Stimulated activated naive B cell treated with anti-CD40 and anti-IgM and Interleukin-4, amounts not matched to agents 10 μg/mL and 1 μg/mL and 100 μg/mL, for 72 hours (primary cell): Measurements from ENCODE around the gene MRPL2.

Source experiments
- ATAC-seq, 2 donors: fragments of 150-1000 bp; cut with Tn5 transposase; replicated peaks; 2 replicates each; pipeline ENCODE4 v1.10.0; 2021; ENCODE audit warnings: moderate library complexity in 1 of 2
- DNase-seq: peaks from one replicate; pipeline ENCODE4 v3.0.0; 2021
- H3K27ac Mint-ChIP-seq: one replicate; pipeline ENCODE4 v1.8.0; 2022; ENCODE audit warnings: mild to moderate bottlenecking, mixed read lengths
- H3K27me3 Mint-ChIP-seq, 2 donors: one replicate each; pipeline ENCODE4 v1.8.0; 2022; ENCODE audit warnings: mixed read lengths in 2 of 2
- H3K36me3 Mint-ChIP-seq, 2 donors: one replicate each; pipeline ENCODE4 v1.8.0; 2022; ENCODE audit warnings: mixed read lengths in 2 of 2, mild to moderate bottlenecking in 1 of 2
- H3K4me1 Mint-ChIP-seq, 2 donors: one replicate each; pipeline ENCODE4 v1.8.0; 2022; ENCODE audit warnings: mixed read lengths in 2 of 2, mild to moderate bottlenecking in 1 of 2
- H3K4me3 Mint-ChIP-seq, 2 donors: one replicate each; pipeline ENCODE4 v1.8.0; 2022; ENCODE audit warnings: mild to moderate bottlenecking in 2 of 2, mixed read lengths in 2 of 2, moderate library complexity in 1 of 2
- H3K9me3 Mint-ChIP-seq, 2 donors: one replicate each; pipeline ENCODE4 v1.8.0; 2022; ENCODE audit warnings: mixed read lengths in 2 of 2, mild to moderate bottlenecking in 1 of 2

Gene MRPL2

DNA sequence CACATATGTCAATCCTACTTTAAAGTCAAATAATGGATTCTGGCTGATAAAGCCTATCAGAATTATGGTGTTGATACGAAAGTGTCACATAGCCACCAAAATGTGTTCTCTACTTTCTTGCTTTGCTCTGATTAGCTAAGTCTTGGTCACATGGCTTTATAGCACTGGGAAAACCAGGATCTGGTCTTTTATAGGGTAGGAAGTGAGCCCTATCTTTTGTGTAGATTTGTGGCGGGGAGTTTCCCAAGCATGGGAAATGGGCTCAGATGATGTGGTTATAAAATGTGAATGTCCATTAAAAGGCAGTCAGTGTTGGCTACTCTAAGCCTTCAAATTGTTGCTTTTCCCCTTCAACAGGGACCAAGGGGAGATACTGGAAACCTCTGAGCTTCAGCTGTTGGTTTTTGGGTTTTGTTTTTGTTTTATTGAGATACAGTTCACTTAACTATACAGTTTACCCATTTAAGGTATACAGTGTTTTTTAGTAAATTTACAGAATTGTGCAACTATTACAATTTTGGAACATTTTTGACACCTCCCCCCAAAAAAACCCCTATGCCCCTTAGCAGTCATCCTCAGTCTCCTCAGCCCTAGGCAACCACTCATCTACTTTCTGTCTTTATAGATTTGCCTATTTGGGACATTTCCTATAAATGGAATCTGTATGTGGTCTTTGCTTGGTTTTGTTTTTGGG, 25.6 kb downstream of the MRPL2 start:
- Mint-ChIP-seq H3K27me3 (no peaks in the 10 kb centered on the region), H3K36me3 (peaks cover 34 to 68% of the 10 kb centered on the region in 2 donors), H3K4me1 (peaks cover 4 to 6% of the 10 kb centered on the region in 2 donors), H3K9me3 (no peaks in the 10 kb centered on the region), H3K4me3 (no peak overlapping the region), H3K27ac (peak overlapping the region; percentile 21)
- no peak for DNase-seq
- no peak for ATAC-seq

DNA sequence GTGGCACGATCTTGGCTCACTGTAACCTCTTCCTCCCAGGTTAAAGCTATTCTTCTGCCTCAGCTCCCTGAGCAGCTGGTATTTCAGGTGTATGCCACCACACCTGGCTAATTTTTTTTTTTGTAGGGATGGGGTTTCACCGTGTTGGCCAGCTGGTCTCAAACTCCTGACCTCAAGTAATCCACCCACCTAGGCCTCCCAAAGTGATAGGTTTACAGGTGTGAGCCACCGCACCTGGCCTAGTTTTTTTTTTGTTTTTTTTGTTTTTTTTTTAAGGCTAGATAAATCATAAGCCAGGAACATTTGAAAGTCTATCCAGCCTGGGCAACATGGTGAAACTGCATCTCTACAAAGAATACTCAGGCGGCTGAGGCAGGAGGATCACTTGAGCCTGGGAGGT, 26.9 kb downstream of the MRPL2 start:
- no peak for DNase-seq
- Mint-ChIP-seq H3K27ac (no peak overlapping the region), H3K4me3 (no peak overlapping the region), H3K36me3 (peaks cover 36 to 64% of the 10 kb centered on the region in 2 donors), H3K4me1 (peaks cover 6% of the 10 kb centered on the region in 2 donors), H3K9me3 (no peaks in the 10 kb centered on the region), H3K27me3 (no peaks in the 10 kb centered on the region)
- no peak for ATAC-seq

DNA sequence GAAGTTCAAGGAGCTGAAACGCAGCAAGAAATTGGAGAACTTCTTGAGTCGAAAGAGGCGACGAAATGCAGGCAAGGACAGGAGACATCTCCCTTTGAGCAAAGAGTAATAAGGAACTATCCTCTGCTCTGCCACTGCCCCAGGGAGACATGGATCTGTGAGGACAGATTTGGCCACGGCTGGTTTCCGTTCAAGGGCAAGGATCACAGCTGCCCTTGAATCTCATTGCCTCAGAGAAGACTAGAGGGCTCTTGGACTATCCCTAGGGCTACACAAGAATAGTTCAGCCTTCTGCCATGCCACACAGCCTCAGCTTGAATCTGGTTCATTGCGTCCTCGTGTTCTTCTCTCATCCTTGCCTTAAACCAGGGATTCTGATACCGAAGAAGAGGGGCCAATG, 30.1 kb downstream of the MRPL2 start:
- Mint-ChIP-seq H3K4me3 (no peak overlapping the region), H3K4me1 (peaks cover 12 to 14% of the 10 kb centered on the region in 2 donors), H3K27me3 (no peaks in the 10 kb centered on the region), H3K9me3 (no peaks in the 10 kb centered on the region), H3K36me3 (peaks cover 39 to 66% of the 10 kb centered on the region in 2 donors), H3K27ac (no peak overlapping the region)
- no peak for DNase-seq
- no peak for ATAC-seq

DNA sequence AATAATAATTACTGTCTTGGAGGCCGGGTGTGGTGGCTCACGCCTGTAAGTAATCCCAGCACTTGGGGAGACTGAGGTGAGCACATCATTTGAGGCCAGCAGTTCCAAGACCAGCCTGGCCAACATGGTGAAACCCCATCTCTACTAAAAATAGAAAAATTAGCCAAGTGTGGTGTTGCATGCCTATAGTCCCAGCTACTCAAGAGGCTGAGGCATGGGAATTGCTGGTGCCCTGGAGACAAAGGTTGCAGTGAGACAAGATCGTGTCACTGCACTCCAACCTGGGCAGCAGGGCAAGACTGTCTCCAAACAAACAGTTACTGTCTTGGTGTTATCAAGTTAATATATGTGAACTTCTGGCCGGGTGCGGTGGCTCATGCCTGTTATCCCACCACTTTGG, 32.9 kb downstream of the MRPL2 start:
- peaks cover 9 to 15% of the 10 kb centered on the region in 2 donors for H3K4me1 Mint-ChIP-seq
- H3K27ac Mint-ChIP-seq, result no peak overlapping the region
- no peak overlapping the region for H3K4me3 Mint-ChIP-seq
- H3K27me3 Mint-ChIP-seq, result no peaks in the 10 kb centered on the region
- DNase-seq, result no peak
- no peaks in the 10 kb centered on the region for H3K9me3 Mint-ChIP-seq
- H3K36me3 Mint-ChIP-seq, result peaks cover 37 to 51% of the 10 kb centered on the region in 2 donors
- no peak for ATAC-seq

DNA sequence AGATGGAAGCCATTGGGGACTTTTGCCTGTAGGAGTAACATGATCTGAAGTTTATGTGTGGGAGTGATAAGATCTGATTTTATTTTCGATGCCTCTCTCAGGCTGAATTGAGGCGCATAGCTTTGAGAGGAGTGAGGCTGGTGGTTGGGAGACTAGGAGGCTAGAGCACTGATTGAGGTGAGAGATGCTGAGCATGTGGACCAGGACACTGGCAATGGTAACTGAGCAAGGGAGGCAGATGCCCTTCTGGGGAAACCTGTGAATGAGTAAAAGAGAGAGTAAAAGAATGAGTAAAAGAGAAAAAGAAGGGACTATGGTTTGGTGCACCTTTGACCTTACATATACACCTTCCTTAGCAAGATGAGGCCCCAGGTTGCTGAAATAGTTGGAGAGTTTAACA, 34.8 kb downstream of the MRPL2 start:
- no peak overlapping the region for H3K27ac Mint-ChIP-seq
- H3K4me3 Mint-ChIP-seq, result no peak overlapping the region
- no peak for ATAC-seq
- H3K4me1 Mint-ChIP-seq, result peaks cover 21 to 22% of the 10 kb centered on the region in 2 donors
- no peaks in the 10 kb centered on the region for H3K27me3 Mint-ChIP-seq
- H3K9me3 Mint-ChIP-seq, result no peaks in the 10 kb centered on the region
- peaks cover 30 to 49% of the 10 kb centered on the region in 2 donors for H3K36me3 Mint-ChIP-seq
- no peak for DNase-seq

DNA sequence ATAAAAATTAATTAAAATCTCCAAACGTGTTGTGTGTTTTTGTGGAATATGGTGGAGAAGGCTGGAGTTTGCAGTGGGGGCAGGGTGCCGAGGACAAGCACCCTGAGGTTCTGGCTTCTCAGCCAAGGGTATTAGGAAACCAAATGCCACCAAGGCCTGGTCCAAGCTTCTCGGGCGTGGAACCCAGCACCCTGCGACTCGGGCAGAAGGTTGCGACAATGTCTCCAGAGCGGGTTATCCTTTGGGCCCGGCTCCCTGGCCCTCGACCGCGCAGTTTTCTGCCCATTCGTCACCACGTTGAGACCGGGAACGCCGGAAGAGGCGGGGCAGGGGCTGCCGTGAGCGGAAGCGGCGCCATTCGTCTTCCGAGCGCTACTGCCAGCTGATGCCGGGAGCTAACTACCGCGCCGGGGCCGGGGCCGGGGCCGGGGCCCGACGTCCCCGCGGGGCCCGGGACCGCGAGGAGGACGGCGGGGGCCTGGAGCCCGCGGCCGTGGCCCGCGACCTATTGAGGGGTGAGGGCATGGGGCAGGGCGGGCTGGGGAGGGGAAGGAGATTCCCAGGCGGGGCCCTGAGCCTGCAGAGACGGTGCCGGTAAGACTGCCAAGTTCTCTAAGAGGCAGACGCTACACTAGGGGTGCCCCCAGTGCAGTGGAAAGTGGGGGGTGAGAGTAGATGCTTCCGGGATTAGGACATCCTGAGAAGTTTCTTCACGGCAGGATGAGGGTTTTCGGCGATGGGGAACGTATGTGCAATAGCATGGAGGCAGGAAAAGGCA, 37.8 kb downstream of the MRPL2 start, which contains the start of gene RRP36:
TSS of gene RRP36 (plus strand) at position 354 of the 778 bp plus-strand sequence. CDS start at position 386, 32 bp downstream.
- H3K4me3 Mint-ChIP-seq, result peak within 1 kb of the TSS; percentile 97 to 99
- H3K36me3 Mint-ChIP-seq, result peaks cover 34 to 52% of the 10 kb centered on the region in 2 donors
- H3K27me3 Mint-ChIP-seq, result no peaks in the 10 kb centered on the region
- DNase-seq (peak; percentile 52), ATAC-seq (peak; percentile 94 to 95)
- H3K4me1 Mint-ChIP-seq, result peaks cover 23 to 36% of the 10 kb centered on the region in 2 donors
- peak within 1 kb of the TSS; percentile 97 for H3K27ac Mint-ChIP-seq
- no peaks in the 10 kb centered on the region for H3K9me3 Mint-ChIP-seq

DNA sequence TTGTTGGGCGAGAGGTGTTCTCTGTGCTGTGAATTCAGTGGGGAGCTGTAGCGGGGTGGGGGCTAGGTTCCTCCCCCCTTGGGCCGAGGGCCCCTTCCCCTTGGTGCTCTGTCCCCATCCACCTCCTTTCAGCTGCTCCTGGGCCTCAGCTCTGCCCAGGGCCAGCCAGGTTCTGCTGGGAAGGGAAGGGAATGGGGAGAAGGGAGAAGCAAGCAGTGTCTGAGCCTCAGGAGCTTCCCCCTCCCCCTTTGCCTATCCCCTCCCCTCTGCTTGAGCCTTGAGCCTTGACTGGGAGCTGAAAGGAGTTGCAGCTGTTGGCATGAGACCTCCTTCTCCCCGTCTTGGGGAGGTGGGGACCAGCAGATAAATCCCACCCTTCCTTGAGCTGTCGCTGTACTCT, 38.4 kb downstream of the MRPL2 start:
- H3K27ac Mint-ChIP-seq, result peak overlapping the region; percentile 85
- peaks cover 27 to 42% of the 10 kb centered on the region in 2 donors for H3K4me1 Mint-ChIP-seq
- ATAC-seq, result no peak
- peaks cover 31 to 52% of the 10 kb centered on the region in 2 donors for H3K36me3 Mint-ChIP-seq
- H3K27me3 Mint-ChIP-seq, result no peaks in the 10 kb centered on the region
- DNase-seq, result no peak
- peak overlapping the region; percentile 84 to 97 for H3K4me3 Mint-ChIP-seq
- no peaks in the 10 kb centered on the region for H3K9me3 Mint-ChIP-seq

DNA sequence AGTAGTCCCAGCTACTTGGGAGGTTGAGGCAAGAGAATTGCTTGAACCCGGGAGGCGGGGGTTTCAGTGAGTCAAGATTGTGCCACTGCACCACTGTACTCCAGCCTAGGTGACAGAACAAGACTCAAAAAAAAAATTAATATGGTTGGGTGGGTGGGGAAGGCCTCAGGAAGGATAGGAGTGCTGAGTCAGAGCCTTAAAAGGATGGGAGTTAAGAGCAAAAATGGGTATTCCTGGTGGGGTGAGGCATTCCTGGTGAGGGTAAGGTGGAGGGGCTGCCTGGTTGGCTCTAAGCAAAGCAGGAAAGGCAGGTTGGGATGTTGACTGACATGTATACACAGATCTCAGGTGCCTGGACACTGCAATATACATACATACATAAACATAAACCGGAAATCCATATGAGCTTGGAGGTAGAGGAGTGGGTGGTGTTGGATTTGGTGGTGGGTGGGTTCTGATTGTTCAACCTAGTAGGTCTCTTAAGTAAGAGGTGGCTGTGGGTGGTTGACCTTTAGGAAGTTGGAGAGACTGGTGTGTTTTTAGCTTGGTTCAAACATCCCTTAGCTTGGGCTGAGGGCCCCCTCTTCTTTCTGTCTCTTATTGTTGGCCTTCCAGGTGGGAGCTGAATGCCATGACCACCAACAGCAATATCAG, 39.1 kb downstream of the MRPL2 start:
- peak overlapping the region; percentile 44 to 97 for H3K4me3 Mint-ChIP-seq
- no peak overlapping the region for H3K27ac Mint-ChIP-seq
- ATAC-seq, result no peak
- no peaks in the 10 kb centered on the region for H3K27me3 Mint-ChIP-seq
- peaks cover 27 to 43% of the 10 kb centered on the region in 2 donors for H3K4me1 Mint-ChIP-seq
- DNase-seq, result no peak
- H3K36me3 Mint-ChIP-seq, result peaks cover 29 to 51% of the 10 kb centered on the region in 2 donors
- no peaks in the 10 kb centered on the region for H3K9me3 Mint-ChIP-seq

DNA sequence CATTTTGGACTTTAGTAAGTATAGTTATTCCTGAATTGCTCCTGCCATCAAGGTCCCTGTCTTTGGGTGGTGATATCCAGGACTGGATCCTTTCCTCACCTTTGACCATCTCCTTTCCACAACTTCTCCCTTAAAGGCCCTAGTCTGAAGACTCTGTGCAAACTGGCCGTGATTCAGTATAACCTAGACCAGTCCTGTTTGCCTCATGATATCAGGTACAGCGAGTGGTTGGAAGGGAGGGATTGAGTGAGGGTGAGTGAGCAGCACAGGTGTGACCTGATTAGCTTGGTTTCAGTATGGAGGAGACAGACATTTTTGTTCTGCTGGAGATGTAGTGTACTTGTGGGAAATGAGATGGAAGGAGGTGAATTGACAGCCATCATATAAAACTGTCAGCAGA, 40.1 kb downstream of the MRPL2 start:
- no peaks in the 10 kb centered on the region for H3K9me3 Mint-ChIP-seq
- no peaks in the 10 kb centered on the region for H3K27me3 Mint-ChIP-seq
- peaks cover 23 to 45% of the 10 kb centered on the region in 2 donors for H3K36me3 Mint-ChIP-seq
- no peak overlapping the region for H3K4me3 Mint-ChIP-seq
- no peak for ATAC-seq
- H3K27ac Mint-ChIP-seq, result no peak overlapping the region
- peaks cover 26 to 46% of the 10 kb centered on the region in 2 donors for H3K4me1 Mint-ChIP-seq
- no peak for DNase-seq

DNA sequence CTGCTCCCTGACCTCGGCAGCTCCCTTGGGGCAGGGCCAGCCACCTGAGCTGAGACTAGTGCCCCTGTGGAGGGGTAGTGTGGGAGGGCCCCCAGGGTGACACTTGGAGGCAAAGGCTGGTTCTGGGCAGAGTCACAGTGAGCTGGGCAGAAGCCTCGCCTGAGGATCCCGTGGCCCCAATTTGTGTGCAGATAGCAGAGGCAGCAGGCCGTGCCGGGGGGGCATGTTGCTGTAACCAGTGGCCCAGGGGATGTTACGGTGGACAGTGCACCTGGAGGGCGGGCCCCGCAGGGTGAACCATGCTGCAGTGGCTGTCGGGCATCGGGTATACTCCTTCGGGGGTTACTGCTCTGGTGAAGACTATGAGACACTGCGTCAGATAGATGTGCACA, 42.3 kb downstream of the MRPL2 start:
- DNase-seq (no peak), ATAC-seq (no peak)
- Mint-ChIP-seq H3K36me3 (peaks cover 27 to 54% of the 10 kb centered on the region in 2 donors), H3K27me3 (no peaks in the 10 kb centered on the region), H3K4me3 (no peak overlapping the region), H3K27ac (peak overlapping the region; percentile 22), H3K9me3 (no peaks in the 10 kb centered on the region), H3K4me1 (peaks cover 38 to 65% of the 10 kb centered on the region in 2 donors)

DNA sequence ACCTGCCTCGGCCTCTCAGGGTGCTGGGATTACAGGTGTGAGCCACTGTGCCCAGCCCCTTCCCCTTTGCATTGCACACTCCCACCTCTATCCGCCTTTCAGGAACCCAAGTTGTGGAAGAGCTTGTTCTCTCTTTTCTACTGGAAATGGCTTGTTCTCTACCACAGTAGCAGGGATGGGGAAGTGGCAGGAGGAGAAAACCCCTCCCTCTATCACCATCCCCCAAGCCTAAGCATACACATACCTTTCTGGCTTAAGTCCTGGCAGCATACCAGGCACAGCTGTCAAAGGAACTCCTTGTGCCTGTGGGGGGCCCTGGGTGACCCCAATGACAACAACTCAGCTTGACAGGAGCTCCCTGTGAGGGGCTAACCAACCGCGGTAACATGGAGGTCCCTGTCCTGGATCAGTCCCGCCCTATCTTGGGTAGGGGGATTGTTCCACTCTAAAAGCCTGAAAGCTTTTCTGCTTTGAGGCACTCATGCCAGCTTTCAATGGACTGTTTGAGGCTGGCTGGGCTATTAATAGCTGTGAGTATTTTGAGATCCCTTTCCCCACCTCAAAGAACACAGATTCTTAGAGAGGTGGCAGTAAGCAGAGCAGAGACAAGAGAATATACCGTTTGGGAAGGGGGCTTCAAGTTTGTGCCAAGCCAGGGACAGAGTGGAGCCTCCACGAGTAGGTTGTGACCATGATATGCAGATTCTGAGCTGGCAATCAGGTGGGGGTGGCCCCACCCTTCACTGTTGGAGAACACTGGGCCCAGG, 42.9 kb downstream of the MRPL2 start:
- peak overlapping the region; percentile 57 for H3K27ac Mint-ChIP-seq
- peaks cover 43 to 71% of the 10 kb centered on the region in 2 donors for H3K4me1 Mint-ChIP-seq
- ATAC-seq (no peak), DNase-seq (no peak)
- no peaks in the 10 kb centered on the region for H3K9me3 Mint-ChIP-seq
- peaks cover 28 to 55% of the 10 kb centered on the region in 2 donors for H3K36me3 Mint-ChIP-seq
- H3K27me3 Mint-ChIP-seq, result no peaks in the 10 kb centered on the region
- H3K4me3 Mint-ChIP-seq, result peak overlapping the region; percentile 35 to 37

DNA sequence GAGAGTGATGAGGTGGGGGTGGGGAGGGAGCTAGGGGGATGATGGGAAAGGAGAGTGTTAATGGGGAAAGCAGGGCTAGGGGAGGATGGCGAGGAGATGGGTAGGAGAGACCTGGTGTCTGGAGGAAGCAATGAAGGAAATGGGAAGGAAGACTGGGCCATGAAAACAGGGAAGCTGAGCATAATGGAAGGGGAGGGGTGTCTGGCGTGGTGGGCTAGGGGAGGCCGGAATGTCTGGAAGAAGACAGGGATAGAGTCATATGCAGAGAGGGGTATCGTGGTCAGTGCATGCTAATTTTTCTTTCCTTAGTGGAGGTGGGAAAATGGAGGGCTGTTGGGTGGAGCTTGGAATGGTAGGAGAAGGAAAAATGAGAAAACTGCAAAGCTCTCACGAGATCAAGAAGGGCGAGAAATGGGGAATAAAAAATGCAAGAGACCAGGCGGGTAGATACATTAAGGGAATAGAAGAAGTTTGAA, 44.8 kb downstream of the MRPL2 start:
- Mint-ChIP-seq H3K9me3 (no peaks in the 10 kb centered on the region), H3K27ac (peak overlapping the region; percentile 98), H3K36me3 (peaks cover 27 to 60% of the 10 kb centered on the region in 2 donors), H3K4me1 (peaks cover 39 to 72% of the 10 kb centered on the region in 2 donors), H3K27me3 (no peaks in the 10 kb centered on the region), H3K4me3 (peak overlapping the region; percentile 96 to 99)
- ATAC-seq, result no peak
- DNase-seq, result no peak

DNA sequence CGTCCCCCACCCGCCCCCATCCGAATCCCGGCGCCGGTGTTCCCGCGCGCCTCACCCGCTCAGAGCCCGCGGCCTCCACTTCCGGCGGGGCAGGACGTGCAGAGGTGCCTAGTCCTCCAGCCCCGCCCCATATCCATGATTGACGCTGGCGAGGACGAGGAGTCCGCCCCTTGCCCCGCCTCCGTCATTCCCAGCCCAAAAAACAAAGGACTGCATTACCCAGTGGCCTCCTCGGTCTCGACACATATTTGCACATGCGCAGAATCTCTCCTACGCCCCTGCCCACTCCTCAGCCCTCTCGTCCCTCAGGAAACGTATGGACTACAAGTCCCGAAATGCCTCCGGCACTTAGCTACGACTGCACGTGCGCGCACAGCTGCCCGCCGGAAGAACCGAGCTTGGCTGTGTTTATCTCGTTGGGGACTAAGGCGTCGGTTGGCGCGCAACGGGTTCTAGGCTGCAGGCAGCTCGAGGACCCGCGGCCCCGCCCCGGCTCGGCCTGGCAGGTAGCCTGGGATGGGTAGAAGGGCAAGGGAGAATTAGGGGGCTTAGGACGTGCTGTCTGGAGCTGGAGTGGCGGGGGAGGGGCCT, 45.3 kb downstream of the MRPL2 start, which contains the start of the genes KLHDC3 and MEA1:
TSS of gene KLHDC3 (plus strand) at position 407 of the 591 bp plus-strand sequence. CDS start 2,944 bp downstream, outside the sequence.
TSS of gene MEA1 (minus strand) at position 104 of the 591 bp plus-strand sequence. CDS start 133 bp downstream, outside the sequence.
- peak; percentile 92 to 96 for ATAC-seq
- H3K4me1 Mint-ChIP-seq, result peaks cover 39 to 72% of the 10 kb centered on the region in 2 donors
- no peaks in the 10 kb centered on the region for H3K9me3 Mint-ChIP-seq
- no peaks in the 10 kb centered on the region for H3K27me3 Mint-ChIP-seq
- H3K36me3 Mint-ChIP-seq, result peaks cover 24 to 59% of the 10 kb centered on the region in 2 donors
- H3K4me3 Mint-ChIP-seq, result peak within 1 kb of the TSS; percentile 96 to 99
- H3K27ac Mint-ChIP-seq, result peak within 1 kb of the TSS; percentile 98
- DNase-seq, result peak; percentile 99
